A549 (cell line): ENCODE measurements around the gene PGAP3.

Source experiments
- CTCF ChIP-seq: fragments of >200 bp; sonication (Bioruptor Twin); formaldehyde crosslinking; IDR thresholded peaks from 3 replicates; pipeline ENCODE4 v1.5.1; 2016
- E2F6 ChIP-seq: IDR thresholded peaks from 2 replicates; pipeline ENCODE4 v1.6.1; 2012; ENCODE audit warnings: low read depth, borderline replicate concordance
- HMGXB4 ChIP-seq: fragments of 250-450 bp; sonication (Bioruptor Pico); IDR thresholded peaks from 2 replicates; pipeline ENCODE4 v1.5.0; 2021; ENCODE audit warnings: mild to moderate bottlenecking, moderate library complexity, borderline replicate concordance
- MAZ ChIP-seq: fragments of 150-350 bp; IDR thresholded peaks from 2 replicates; pipeline ENCODE4 v1.6.1; 2014; ENCODE audit warnings: antibody characterized with exemption, low read depth, low read length, borderline replicate concordance
- POLR2A ChIP-seq: IDR thresholded peaks from 2 replicates; pipeline ENCODE4 v1.6.1; 2012; ENCODE audit warnings: mild to moderate bottlenecking, low read length
- RAD21 ChIP-seq, 2 experiments: fragments of >200 bp in 1 of 2; sonication (Bioruptor Twin) in 1 of 2; formaldehyde crosslinking in 1 of 2; IDR thresholded peaks in 1 of 2; conservative IDR thresholded peaks in 1 of 2; 2 replicates in 1 of 2; 3 replicates in 1 of 2; pipeline ENCODE4 v1.6.1; 2012 to 2018; ENCODE audit warnings: inconsistent platforms in 1 of 2
- REST ChIP-seq: fragments of 200-600 bp; sonication (generic); IDR thresholded peaks from 2 replicates; pipeline ENCODE4 v1.6.1; 2016; ENCODE audit warnings: antibody characterized with exemption, mild to moderate bottlenecking, moderate library complexity
- USF2 ChIP-seq: fragments of 450-650 bp; IDR thresholded peaks from 2 replicates; pipeline ENCODE4 v1.6.1; 2014; ENCODE audit warnings: antibody characterized with exemption
- ZFP36 ChIP-seq: fragments of 450-650 bp; IDR thresholded peaks from 2 replicates; pipeline ENCODE4 v1.6.1; 2014; ENCODE audit warnings: borderline replicate concordance; ENCODE audit not compliant: partially characterized antibody

- TF ChIP-seq POLR2A (no peak), E2F6 (no peak), CTCF (no peak), USF2 (no peak), RAD21 (conservative IDR thresholded peaks at IDR 0.05 in 1 of 2, IDR thresholded peaks at IDR 0.05 in 1 of 2) (no peak), MAZ (no peak), HMGXB4 (CRISPR knock-in tag) (no peak), ZFP36 (no peak), REST (no peak)
Observed at GRCh38 chr17:39673335-39674081, 14.3 kb downstream of the PGAP3 start.
